Activated CD4-positive, alpha-beta T cell treated with anti-CD3 and anti-CD28 coated beads for 24 hours (primary cell): ENCODE data around the gene RNF212.
A peak's percentile ranks its signal among the peaks of the same experiment; 100 is the strongest.
"Not testable (repeated sequence)": the region's sequence is repeated elsewhere in the genome, so short reads cannot be mapped to it uniquely, and the experiment has no call there.

Source experiments
- DNase-seq, 2 donors: peaks; one replicate each; pipeline ENCODE4 v3.0.0-alpha.2; 2020; ENCODE audit warnings: low read depth in 2 of 2

The RNF212 gene, protein sequence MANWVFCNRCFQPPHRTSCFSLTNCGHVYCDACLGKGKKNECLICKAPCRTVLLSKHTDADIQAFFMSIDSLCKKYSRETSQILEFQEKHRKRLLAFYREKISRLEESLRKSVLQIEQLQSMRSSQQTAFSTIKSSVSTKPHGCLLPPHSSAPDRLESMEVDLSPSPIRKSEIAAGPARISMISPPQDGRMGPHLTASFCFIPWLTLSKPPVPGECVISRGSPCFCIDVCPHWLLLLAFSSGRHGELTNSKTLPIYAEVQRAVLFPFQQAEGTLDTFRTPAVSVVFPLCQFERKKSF

GRCh38 chr4:1113311-1114009, at the start of gene RNF212:
Gene RNF212, minus strand, starts transcription at chr4:1113564. Its CDS starts 100 bp downstream, at chr4:1113464.
- DNase-seq: peak; percentile 12 to 15

GRCh38 chr4:1160351-1160750, 47.0 kb upstream of the RNF212 start:
- DNase-seq: no peak

DNA sequence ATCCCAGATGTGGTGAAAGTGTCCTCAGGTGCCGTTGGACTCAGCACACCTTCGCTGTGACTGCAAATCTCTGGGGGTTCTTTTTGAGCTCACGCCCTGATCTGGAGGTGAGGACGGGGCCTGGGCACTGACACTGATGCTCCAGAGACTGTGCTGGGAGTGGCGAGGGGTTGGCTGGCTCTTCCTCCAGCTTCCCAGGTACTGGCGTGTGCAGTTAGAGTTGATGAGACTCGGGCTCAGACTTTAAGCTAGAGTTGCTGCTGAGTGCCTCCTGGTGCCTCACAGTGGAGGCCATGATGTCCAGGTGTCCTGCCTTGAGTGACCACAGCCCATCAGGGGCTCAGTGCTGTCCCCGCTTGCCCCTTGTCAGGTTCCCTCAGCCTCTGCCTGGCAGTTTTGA, 42.7 kb upstream of the RNF212 start:
- no peak for DNase-seq

DNA sequence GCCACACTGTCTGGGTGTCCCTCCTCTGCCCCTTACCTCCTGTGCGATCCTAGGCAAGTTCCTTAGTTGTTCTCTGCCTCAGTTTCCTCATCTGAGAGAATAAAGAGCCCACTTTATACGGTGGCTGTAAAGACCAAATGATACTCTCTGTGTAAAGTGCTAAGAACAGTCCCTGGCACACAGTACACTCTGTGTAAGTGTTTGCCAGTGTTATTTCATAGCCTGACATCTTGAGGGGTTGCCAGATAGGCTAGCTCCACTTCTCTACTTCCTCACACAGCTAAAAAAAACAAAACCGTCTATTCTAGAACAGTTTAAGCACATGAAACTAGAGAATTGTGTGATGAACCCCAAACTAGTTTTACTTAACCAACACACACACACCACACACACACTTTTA, 42.0 kb upstream of the RNF212 start:
- no peak for DNase-seq

DNA sequence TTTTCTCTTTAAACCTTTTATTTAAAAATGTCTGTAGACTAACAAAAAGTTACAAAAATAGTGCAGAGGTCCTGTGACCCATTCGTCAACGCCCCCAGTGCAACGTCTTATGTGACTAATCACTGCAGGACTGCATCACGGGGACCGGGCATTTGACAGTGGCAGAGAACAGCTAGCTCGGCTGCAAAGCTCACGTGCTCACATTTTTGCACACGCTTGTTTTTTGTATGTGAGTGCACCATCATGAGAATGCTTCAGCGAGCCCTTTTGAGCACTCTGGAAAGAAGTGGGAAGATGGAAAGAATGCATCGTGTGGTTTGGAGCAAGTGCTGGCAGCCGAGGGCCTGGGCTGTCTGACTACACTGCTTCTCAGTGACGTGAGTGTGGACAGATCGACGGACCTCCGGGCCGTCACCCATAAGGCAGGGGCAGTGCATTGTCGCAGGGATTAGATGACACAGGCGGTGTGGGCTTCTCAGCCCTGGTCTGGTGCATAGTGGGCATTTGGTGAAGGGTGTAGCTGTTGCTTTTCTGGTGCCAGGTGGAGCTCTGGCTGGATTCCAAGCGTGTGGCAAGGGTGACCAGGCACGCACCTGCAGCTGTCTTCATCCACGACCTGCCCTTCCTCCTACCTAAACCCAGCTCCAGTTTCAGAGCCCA, 41.3 kb upstream of the RNF212 start:
- DNase-seq: no peak

- no peak for DNase-seq
These were observed 40.8 kb upstream of the RNF212 start for GRCh38 chr4:1154126-1154522.

GRCh38 chr4:1153567-1154090, 40.3 kb upstream of the RNF212 start:
- DNase-seq: no peak

- no peak for DNase-seq
These were observed 38.9 kb upstream of the RNF212 start for GRCh38 chr4:1152290-1152689.

GRCh38 chr4:1151541-1151940, 38.2 kb upstream of the RNF212 start:
- no peak for DNase-seq

DNA sequence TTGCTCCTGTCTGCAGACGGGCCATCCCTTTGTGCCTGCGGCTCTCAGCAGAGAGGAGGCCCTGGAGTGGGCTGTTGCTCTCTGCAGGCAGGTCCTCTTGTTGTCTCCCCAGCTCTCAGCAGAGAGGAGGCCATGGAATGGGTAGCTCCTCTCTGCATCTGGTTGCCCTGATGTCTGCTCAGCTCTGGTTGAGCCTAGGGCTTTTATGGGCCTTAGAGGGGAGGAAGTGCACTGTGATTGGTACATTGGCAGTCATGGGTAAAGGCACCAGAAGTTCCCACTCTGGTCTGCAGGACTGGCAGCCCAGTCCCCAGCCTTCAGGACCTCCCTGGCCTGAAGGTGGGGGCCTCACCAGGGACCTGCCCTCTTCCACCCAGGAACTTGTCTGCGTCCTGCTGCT, 37.5 kb upstream of the RNF212 start:
- DNase-seq: no peak

DNA sequence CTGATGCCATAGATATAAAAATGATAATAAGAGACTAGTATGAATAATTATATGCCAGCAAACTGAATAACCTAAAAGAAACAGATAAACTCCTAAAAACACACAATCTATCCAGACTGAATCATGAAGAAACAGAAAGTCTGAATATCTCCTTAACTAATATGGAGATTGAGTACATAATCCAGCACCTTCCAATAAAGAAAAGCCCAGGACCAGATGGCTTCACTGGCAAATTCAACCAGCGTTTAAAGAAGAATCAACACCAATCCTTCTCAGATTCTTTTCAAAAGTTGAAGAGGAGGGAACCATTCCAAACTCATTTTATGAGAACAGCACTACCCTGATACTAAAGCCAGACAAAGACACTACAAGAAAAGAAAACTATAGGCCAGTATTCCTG, 26.5 kb upstream of the RNF212 start:
- DNase-seq: no peak

DNA sequence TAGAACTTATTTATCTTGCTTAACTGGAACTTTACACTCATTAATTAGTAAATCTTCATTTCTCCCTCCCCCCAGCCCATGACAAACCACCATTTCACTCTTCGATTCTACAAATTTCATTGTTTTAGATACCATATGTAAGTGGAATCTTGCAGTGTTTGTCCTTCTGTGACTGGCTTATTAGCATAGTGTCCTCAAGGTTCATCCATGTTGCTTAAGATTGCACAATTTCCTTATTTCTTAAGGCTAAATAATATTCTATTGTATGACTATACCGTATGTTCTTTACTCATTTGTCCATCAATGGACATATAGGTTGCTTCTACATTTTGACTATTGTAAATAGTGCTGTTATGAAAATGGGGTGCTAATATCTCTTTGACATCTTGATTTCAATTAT, 24.5 kb upstream of the RNF212 start:
- no peak for DNase-seq

GRCh38 chr4:1137063-1137776, 23.9 kb upstream of the RNF212 start:
- DNase-seq: no peak

GRCh38 chr4:1136048-1136447, 22.7 kb upstream of the RNF212 start:
- no peak for DNase-seq

DNA sequence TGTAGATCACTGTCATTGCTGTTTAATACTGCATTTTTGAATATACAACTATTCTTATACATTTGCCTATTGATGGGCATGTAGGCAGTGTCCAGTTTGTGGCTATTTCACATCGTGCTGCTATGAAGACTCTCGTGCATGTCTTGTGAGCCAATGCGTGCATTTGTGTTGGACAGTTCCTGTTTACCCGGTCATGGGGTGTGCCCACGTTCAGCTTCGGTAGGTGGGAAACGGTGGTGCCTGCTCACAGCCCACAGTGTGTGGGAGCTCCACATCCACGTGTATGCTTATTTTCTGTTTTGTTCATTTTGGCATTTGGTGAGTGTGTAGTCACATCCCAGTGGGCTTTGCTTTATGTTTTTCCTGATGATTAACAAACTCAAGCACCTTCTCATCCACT, 19.7 kb upstream of the RNF212 start:
- no peak for DNase-seq

GRCh38 chr4:1130316-1131186, 17.2 kb upstream of the RNF212 start:
- peak; percentile 54 to 58 for DNase-seq

GRCh38 chr4:1126506-1126905, 13.1 kb upstream of the RNF212 start:
- DNase-seq: no peak

- not testable (repeated sequence) for DNase-seq
These were observed 12.1 kb upstream of the RNF212 start for GRCh38 chr4:1125466-1125865.

DNA sequence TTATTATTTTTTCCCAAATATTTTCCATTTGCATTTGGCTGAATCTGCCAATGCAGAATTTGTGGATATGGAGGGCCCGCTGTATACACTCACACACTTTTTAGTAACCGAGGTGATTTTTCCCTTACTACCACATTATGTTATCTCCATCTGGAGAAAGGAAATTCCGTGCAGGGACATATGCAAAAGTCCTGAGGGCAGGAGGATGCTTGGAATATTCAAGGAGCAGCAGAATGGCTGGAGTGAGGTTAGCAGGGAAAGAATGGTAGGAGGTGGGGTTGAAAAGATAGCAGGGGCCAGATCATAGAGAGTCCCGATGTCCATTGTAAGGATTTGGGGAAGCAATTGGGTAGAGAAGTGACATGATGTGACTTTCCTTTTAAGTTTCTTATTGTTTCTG, 11.5 kb upstream of the RNF212 start:
- no peak for DNase-seq

DNA sequence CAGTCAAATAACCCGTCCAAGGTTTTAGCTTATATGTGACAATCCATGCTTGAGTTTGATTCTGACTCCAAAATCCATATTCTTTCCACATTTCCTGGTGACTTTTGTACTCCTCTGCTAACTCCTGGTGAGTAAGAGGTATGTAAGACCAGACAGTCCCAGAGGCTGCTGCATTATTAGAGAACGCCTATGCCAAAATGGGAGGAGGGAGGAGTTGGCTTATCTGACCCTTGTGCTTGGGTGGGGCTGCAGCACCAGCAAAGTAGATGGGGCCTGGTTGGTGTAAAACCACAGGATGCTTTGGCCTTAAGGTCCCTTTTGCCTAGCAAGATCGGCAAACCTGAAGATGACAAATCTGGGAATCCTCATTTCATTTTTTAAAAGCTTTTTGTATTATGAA, 9.1 kb upstream of the RNF212 start:
- DNase-seq: no peak

- no peak for DNase-seq
These were observed 3.5 kb upstream of the RNF212 start for GRCh38 chr4:1116838-1117237.
